Breast epithelium (tissue), 4 donors: ENCODE measurements around the gene AFG1L. TPM values are rescaled to one million over a fixed set of nuclear protein-coding genes. Genes with fewer than 3 reads are reported as not detected.

Experiments used
- DNase-seq, 2 donors: peaks; one replicate each; pipeline ENCODE4 v3.0.0-alpha.2; 2019; ENCODE audit warnings: low spot score in 2 of 2
- H3K27ac ChIP-seq, 2 donors: fragments of 200-600 bp; sonication (generic) in 1 of 2; one replicate each; pipeline ENCODE4 v1.5.1; 2016 to 2019; ENCODE audit warnings: mild to moderate bottlenecking in 1 of 2
- H3K27me3 ChIP-seq, 2 donors: fragments of 200-600 bp; sonication (generic) in 1 of 2; one replicate each; pipeline versions ENCODE4 v1.5.1 to v1.6.0; 2017 to 2019; ENCODE audit warnings: control low read depth in 1 of 2, mild to moderate bottlenecking in 1 of 2
- H3K36me3 ChIP-seq: fragments of 200-600 bp; one replicate; pipeline ENCODE4 v1.5.1; 2019
- H3K4me1 ChIP-seq, 2 donors: fragments of 200-600 bp; sonication (generic); one replicate each; pipeline ENCODE4 v1.5.1; 2016 to 2019; ENCODE audit warnings: control low read depth in 1 of 2
- H3K4me3 ChIP-seq, 3 donors: fragments of 200-600 bp; sonication (generic); 1 replicate in 2 of 3; 2 replicates in 1 of 3; pipeline ENCODE4 v1.5.1; 2016 to 2019; ENCODE audit warnings: mild to moderate bottlenecking in 3 of 3, moderate library complexity in 2 of 3
- H3K9me3 ChIP-seq, 2 donors: fragments of 200-600 bp; sonication (generic) in 1 of 2; one replicate each; pipeline ENCODE4 v1.5.1; 2016 to 2019; ENCODE audit warnings: control low read depth in 1 of 2
- CTCF ChIP-seq, 3 donors: fragments of 450-650 bp; IDR thresholded peaks; one replicate each; pipeline ENCODE4 v1.5.1; 2016 to 2017; ENCODE audit warnings: antibody characterized with exemption in 3 of 3, mild to moderate bottlenecking in 3 of 3, moderate library complexity in 3 of 3
- POLR2A ChIP-seq: fragments of 450-650 bp; IDR thresholded peaks from one replicate; pipeline ENCODE4 v1.6.1; 2016; ENCODE audit warnings: antibody characterized with exemption, mild to moderate bottlenecking, moderate library complexity
- POLR2AphosphoS5 ChIP-seq, 3 donors: sonication (generic); formaldehyde crosslinking; IDR thresholded peaks; one replicate each; pipeline ENCODE4 v1.6.1; 2017; ENCODE audit warnings: antibody characterized with exemption in 3 of 3
- intact Hi-C: fragments of 100-400 bp; cut with DNase I; formaldehyde crosslinking; loops from one replicate; pipeline ENCODE4 v1.15.1; 2023; ENCODE audit warnings: low total_unique reads
- total RNA-seq, 3 donors: library from RNA; depleted of rRNA; stranded (reverse); fragments of >200 nt; gene quantifications; one replicate each; pipeline ENCODE4 v1.1.0, GENCODE V29; 2016

The AFG1L gene
- total RNA-seq, 3 donors from 2014 or later: 2.3 to 5.6 (median 4.0) TPM

GRCh38 chr6:108546079-108547049 is 251.5 kb downstream of the AFG1L start:
- Histone ChIP-seq H3K4me3 (no peak overlapping the region), H3K27ac (no peak overlapping the region), H3K27me3 (no peaks in the 10 kb centered on the region), H3K9me3 (no peaks in the 10 kb centered on the region), H3K4me1 (no peaks in the 10 kb centered on the region), H3K36me3 (no peaks in the 10 kb centered on the region)
- TF ChIP-seq CTCF (IDR thresholded peaks at IDR 0.05) (no peak), POLR2A (no peak), POLR2AphosphoS5 (IDR thresholded peaks at IDR 0.05) (no peak)
- intact Hi-C loops: no loop called here
- no peak for DNase-seq

GRCh38 chr6:108549241-108549640 is 254.4 kb downstream of the AFG1L start:
- H3K4me3 ChIP-seq: no peak overlapping the region
- no peaks in the 10 kb centered on the region for H3K27me3 ChIP-seq
- H3K36me3 ChIP-seq: no peaks in the 10 kb centered on the region
- intact Hi-C loops: no loop called here
- H3K27ac ChIP-seq: no peak overlapping the region
- DNase-seq: no peak
- no peaks in the 10 kb centered on the region for H3K9me3 ChIP-seq
- H3K4me1 ChIP-seq: no peaks in the 10 kb centered on the region
- TF ChIP-seq POLR2AphosphoS5 (IDR thresholded peaks at IDR 0.05) (no peak), POLR2A (no peak)

GRCh38 chr6:108549741-108550140 is 254.9 kb downstream of the AFG1L start:
- H3K4me3 ChIP-seq: no peak overlapping the region
- no peak for TF ChIP-seq POLR2AphosphoS5 (IDR thresholded peaks at IDR 0.05)
- no peak for TF ChIP-seq POLR2A
- no peak for TF ChIP-seq CTCF (IDR thresholded peaks at IDR 0.05)
- H3K27ac ChIP-seq: no peak overlapping the region
- H3K4me1 ChIP-seq: no peaks in the 10 kb centered on the region
- H3K9me3 ChIP-seq: no peaks in the 10 kb centered on the region
- intact Hi-C loops: no loop called here
- DNase-seq: no peak
- H3K36me3 ChIP-seq: no peaks in the 10 kb centered on the region
- no peaks in the 10 kb centered on the region for H3K27me3 ChIP-seq

- H3K27ac ChIP-seq: no peak overlapping the region
- intact Hi-C loops: no loop called here
- no peak overlapping the region for H3K4me3 ChIP-seq
- DNase-seq: no peak
- H3K4me1 ChIP-seq: no peaks in the 10 kb centered on the region
- H3K36me3 ChIP-seq: no peaks in the 10 kb centered on the region
- TF ChIP-seq POLR2A (no peak), CTCF (IDR thresholded peaks at IDR 0.05) (no peak), POLR2AphosphoS5 (IDR thresholded peaks at IDR 0.05) (no peak)
- H3K27me3 ChIP-seq: no peaks in the 10 kb centered on the region
- H3K9me3 ChIP-seq: no peaks in the 10 kb centered on the region
Observed at GRCh38 chr6:108550256-108550655, 255.4 kb downstream of the AFG1L start.

GRCh38 chr6:108555399-108556052 is 260.7 kb downstream of the AFG1L start:
- intact Hi-C loops: no loop called here
- no peaks in the 10 kb centered on the region for H3K4me1 ChIP-seq
- no peaks in the 10 kb centered on the region for H3K36me3 ChIP-seq
- H3K4me3 ChIP-seq: no peak overlapping the region
- no peaks in the 10 kb centered on the region for H3K27me3 ChIP-seq
- peak overlapping the region; percentile 74 to 97 for H3K27ac ChIP-seq
- TF ChIP-seq CTCF (IDR thresholded peaks at IDR 0.05) (no peak), POLR2AphosphoS5 (IDR thresholded peaks at IDR 0.05) (peak in 2 of 3 donors; percentile 9 to 47)
- DNase-seq: peak in 1 of 2 donors; percentile 89
- no peaks in the 10 kb centered on the region for H3K9me3 ChIP-seq
